IMR-90 (cell line): ENCODE results near the gene TMC1. TPM values are rescaled to one million over a fixed set of nuclear protein-coding genes. Genes with fewer than 3 reads are reported as not detected.

Source experiments
- ATAC-seq: fragments of 200-7000 bp; cut with Tn5 transposase; 2 replicates; pipeline ENCODE4 v1.9.1; 2020; ENCODE audit warnings: low read depth, mild to moderate bottlenecking, moderate library complexity
- BruUV-seq: library from RNA; stranded (reverse); fragments of 400-500 nt; replicated peaks from 2 replicates; lab custom pipeline; 2021; lab: Mats Ljungman, UMichigan
- CTCF ChIA-PET: fragments of 300-600 bp; formaldehyde crosslinking; extraction: SDS; loops from one replicate; lab custom pipeline; 2021; ENCODE audit warnings: antibody characterized with exemption; lab: Yijun Ruan, JAX
- POLR2A ChIA-PET: fragments of 300-600 bp; sonication (Branson Sonifier 250); formaldehyde crosslinking; loops from one replicate; lab custom pipeline; 2022; ENCODE audit warnings: antibody characterized with exemption; ENCODE audit not compliant: unreplicated experiment; lab: Charles Lee
- DNase-seq: peaks from one replicate; pipeline ENCODE4 v3.0.0; 2013
- H2AFZ ChIP-seq: replicated peaks from 2 replicates; pipeline ENCODE3; 2013; ENCODE audit warnings: low read length, mild to moderate bottlenecking; ENCODE audit not compliant: poor library complexity
- H2AK5ac ChIP-seq: 2 replicates; pipeline ENCODE4 v1.6.1; 2013; ENCODE audit warnings: low read depth, low read length, inconsistent platforms
- H2AK9ac ChIP-seq: replicated peaks from 2 replicates; pipeline ENCODE3; 2013; ENCODE audit warnings: mild to moderate bottlenecking, low read depth, low read length, moderate library complexity; ENCODE audit not compliant: poor library complexity
- H2BK120ac ChIP-seq: 2 replicates; pipeline ENCODE4 v1.6.1; 2013; ENCODE audit warnings: low read depth, low read length, inconsistent platforms
- H2BK15ac ChIP-seq: 3 replicates; pipeline ENCODE4 v1.6.1; 2013; ENCODE audit warnings: low read depth, low read length, inconsistent platforms
- H2BK20ac ChIP-seq: 2 replicates; pipeline ENCODE4 v1.6.1; 2013; ENCODE audit warnings: low read depth, mild to moderate bottlenecking, inconsistent platforms, low read length, moderate library complexity
- H2BK5ac ChIP-seq: 2 replicates; pipeline ENCODE4 v1.6.1; 2013; ENCODE audit warnings: mild to moderate bottlenecking, low read depth, low read length, inconsistent platforms; ENCODE audit not compliant: poor library complexity, severe bottlenecking
- H3K14ac ChIP-seq: replicated peaks from 2 replicates; pipeline ENCODE4 v1.6.1; 2013; ENCODE audit warnings: low read depth, low read length, inconsistent platforms
- H3K18ac ChIP-seq: 2 replicates; pipeline ENCODE4 v1.6.1; 2013; ENCODE audit warnings: low read depth, low read length, control low read depth
- H3K23ac ChIP-seq: 2 replicates; pipeline ENCODE4 v1.6.1; 2013; ENCODE audit warnings: low read depth, low read length, inconsistent platforms
- H3K27ac ChIP-seq: 2 replicates; pipeline ENCODE4 v1.5.1; 2013; ENCODE audit warnings: mild to moderate bottlenecking, control low read depth, low read length; ENCODE audit not compliant: insufficient read depth
- H3K27me3 ChIP-seq: 2 replicates; pipeline ENCODE4 v1.6.1; 2013; ENCODE audit warnings: low read length; ENCODE audit not compliant: control insufficient read depth, insufficient read depth
- H3K36me3 ChIP-seq: 2 replicates; pipeline ENCODE4 v1.6.1; 2013; ENCODE audit warnings: low read length, mixed read lengths; ENCODE audit not compliant: control insufficient read depth, insufficient read depth
- H3K4ac ChIP-seq: 2 replicates; pipeline ENCODE4 v1.6.1; 2013; ENCODE audit warnings: low read depth, low read length, inconsistent platforms
- H3K4me1 ChIP-seq: 2 replicates; pipeline ENCODE4 v1.6.1; 2013; ENCODE audit warnings: low read length, mixed read lengths; ENCODE audit not compliant: control insufficient read depth, insufficient read depth
- H3K4me2 ChIP-seq: 2 replicates; pipeline ENCODE4 v1.6.1; 2013; ENCODE audit warnings: low read depth, mild to moderate bottlenecking, control low read depth, low read length, moderate library complexity
- H3K4me3 ChIP-seq: 2 replicates; pipeline ENCODE4 v1.5.1; 2013; ENCODE audit warnings: low read depth, mild to moderate bottlenecking, control low read depth, low read length, moderate library complexity; ENCODE audit not compliant: insufficient read depth
- H3K56ac ChIP-seq: 2 replicates; pipeline ENCODE4 v1.6.1; 2013; ENCODE audit warnings: low read length, inconsistent platforms; ENCODE audit not compliant: insufficient read depth; ENCODE audit errors: extremely low read depth
- H3K79me1 ChIP-seq, 2 experiments: 2 replicates each; pipeline ENCODE4 v1.6.1; 2013; ENCODE audit warnings: low read length in 2 of 2, inconsistent platforms in 1 of 2, low read depth in 1 of 2
- H3K9ac ChIP-seq: 2 replicates; pipeline ENCODE4 v1.6.1; 2013; ENCODE audit warnings: low read depth, low read length, control low read depth
- H3K9me1 ChIP-seq: 2 replicates; pipeline ENCODE4 v1.6.1; 2013; ENCODE audit warnings: low read length, inconsistent platforms; ENCODE audit not compliant: insufficient read depth
- H3K9me3 ChIP-seq: 2 replicates; pipeline ENCODE4 v1.6.1; 2013; ENCODE audit warnings: low read length; ENCODE audit not compliant: control insufficient read depth, insufficient read depth
- H4K20me1 ChIP-seq: 2 replicates; pipeline ENCODE4 v1.6.1; 2013; ENCODE audit warnings: low read length, inconsistent platforms; ENCODE audit not compliant: insufficient read depth
- H4K5ac ChIP-seq: 2 replicates; pipeline ENCODE4 v1.6.1; 2013; ENCODE audit warnings: mild to moderate bottlenecking, low read depth, low read length, control low read depth
- H4K8ac ChIP-seq, 2 experiments: 2 replicates each; pipeline ENCODE4 v1.6.1; 2013; ENCODE audit warnings: low read depth in 2 of 2, low read length in 2 of 2, control low read depth in 1 of 2, inconsistent platforms in 1 of 2
- H4K91ac ChIP-seq: 2 replicates; pipeline ENCODE4 v1.6.1; 2013; ENCODE audit warnings: low read depth, low read length, inconsistent platforms; ENCODE audit not compliant: insufficient read depth
- BHLHE40 ChIP-seq: fragments of 150-350 bp; IDR thresholded peaks from 2 replicates; pipeline ENCODE4 v1.6.1; 2016; ENCODE audit warnings: mild to moderate bottlenecking, low read depth, low read length
- CEBPB ChIP-seq: IDR thresholded peaks from 2 replicates; pipeline ENCODE4 v1.6.1; 2012; ENCODE audit warnings: low read depth, low read length, improper control_type of control experiment
- CHD1 ChIP-seq: IDR thresholded peaks from 2 replicates; pipeline ENCODE4 v1.6.1; 2012; ENCODE audit warnings: low read depth, low read length, improper control_type of control experiment
- FOS ChIP-seq: fragments of 150-350 bp; IDR thresholded peaks from 2 replicates; pipeline ENCODE4 v1.6.1; 2016; ENCODE audit warnings: low read depth, low read length
- MAFK ChIP-seq: IDR thresholded peaks from 2 replicates; pipeline ENCODE4 v1.6.1; 2012; ENCODE audit warnings: low read depth, low read length, improper control_type of control experiment
- MAZ ChIP-seq: IDR thresholded peaks from 2 replicates; pipeline ENCODE4 v1.6.1; 2012; ENCODE audit warnings: low read depth, mild to moderate bottlenecking, low read length, improper control_type of control experiment, moderate library complexity, borderline replicate concordance
- MXI1 ChIP-seq: IDR thresholded peaks from 2 replicates; pipeline ENCODE4 v1.6.1; 2012; ENCODE audit warnings: low read depth, mild to moderate bottlenecking, low read length, moderate library complexity, borderline replicate concordance
- POLR2A ChIP-seq: IDR thresholded peaks from 2 replicates; pipeline ENCODE4 v1.6.1; 2012; ENCODE audit warnings: mild to moderate bottlenecking, low read depth, low read length
- RAD21 ChIP-seq: IDR thresholded peaks from 2 replicates; pipeline ENCODE4 v1.6.1; 2012; ENCODE audit warnings: low read length, improper control_type of control experiment
- RCOR1 ChIP-seq: IDR thresholded peaks from 2 replicates; pipeline ENCODE4 v1.6.1; 2012; ENCODE audit warnings: mild to moderate bottlenecking, low read length, improper control_type of control experiment; ENCODE audit not compliant: insufficient replicate concordance
- RFX5 ChIP-seq: IDR thresholded peaks from 2 replicates; pipeline ENCODE4 v1.8.0; 2012; ENCODE audit warnings: low read depth, mild to moderate bottlenecking, low read length, moderate library complexity
- WGBS, 2 experiments: methylation state at CpG; one replicate each; pipeline versions ENCODE4 v1.1.5 to v1.1.7; 2013; ENCODE audit warnings: missing lambda C conversion rate in 2 of 2; ENCODE audit not compliant: insufficient read length in 1 of 2; ENCODE audit errors: extremely low coverage in 2 of 2; 5-methylcytosine and 5-hydroxymethylcytosine counted together
- dilution Hi-C: fragments of 300-500 bp; cut with HindIII; formaldehyde crosslinking; loops from one replicate; pipeline ENCODE4 v1.14.3; 2018; ENCODE audit warnings: low sequenced_read_pairs; ENCODE audit not compliant: unreplicated experiment
- in situ Hi-C: fragments of 300-500 bp; cut with MboI; formaldehyde crosslinking; loops from 3 replicates; pipeline ENCODE4 v1.14.3; 2019; ENCODE audit warnings: low sequenced_read_pairs, inconsistent platforms, mixed read lengths
- intact Hi-C: fragments of 100-400 bp; cut with micrococcal nuclease; formaldehyde crosslinking; loops from 2 replicates; pipeline ENCODE4 v1.10.0; 2022
- polyA plus RNA-seq, 3 experiments: library from polyadenylated mRNA; depleted of rRNA; stranded (reverse); fragments of >200 nt; gene quantifications; 2 replicates each; pipeline ENCODE4 v1.2.3, GENCODE V29; 2012; ENCODE audit warnings: low replicate concordance in 1 of 3
- total RNA-seq: library from RNA; depleted of rRNA; stranded (reverse); fragments of >200 nt; gene quantifications from 2 replicates; pipeline ENCODE4 v1.2.3, GENCODE V29; 2012
- TF ChIP-seq, protein P1 (sequence below): fragments of 150-350 bp; IDR thresholded peaks from 2 replicates; pipeline ENCODE4 v1.6.1; 2016; ENCODE audit warnings: low read depth, mild to moderate bottlenecking, low read length, moderate library complexity, borderline replicate concordance
- TF ChIP-seq, protein P2 (sequence below): conservative IDR thresholded peaks from 2 replicates; pipeline ENCODE4 v1.5.1; 2012; ENCODE audit warnings: mild to moderate bottlenecking, low read depth, low read length, improper control_type of control experiment
- TF ChIP-seq, protein P3 (sequence below): fragments of 150-350 bp; IDR thresholded peaks from 2 replicates; pipeline ENCODE4 v1.6.1; 2017; ENCODE audit warnings: mild to moderate bottlenecking, antibody characterized with exemption, low read length, low read depth

Gene TMC1
- total and polyA plus RNA-seq, 2 of the 4 experiments (the other 2 are of a cell fraction), result not detected

DNA sequence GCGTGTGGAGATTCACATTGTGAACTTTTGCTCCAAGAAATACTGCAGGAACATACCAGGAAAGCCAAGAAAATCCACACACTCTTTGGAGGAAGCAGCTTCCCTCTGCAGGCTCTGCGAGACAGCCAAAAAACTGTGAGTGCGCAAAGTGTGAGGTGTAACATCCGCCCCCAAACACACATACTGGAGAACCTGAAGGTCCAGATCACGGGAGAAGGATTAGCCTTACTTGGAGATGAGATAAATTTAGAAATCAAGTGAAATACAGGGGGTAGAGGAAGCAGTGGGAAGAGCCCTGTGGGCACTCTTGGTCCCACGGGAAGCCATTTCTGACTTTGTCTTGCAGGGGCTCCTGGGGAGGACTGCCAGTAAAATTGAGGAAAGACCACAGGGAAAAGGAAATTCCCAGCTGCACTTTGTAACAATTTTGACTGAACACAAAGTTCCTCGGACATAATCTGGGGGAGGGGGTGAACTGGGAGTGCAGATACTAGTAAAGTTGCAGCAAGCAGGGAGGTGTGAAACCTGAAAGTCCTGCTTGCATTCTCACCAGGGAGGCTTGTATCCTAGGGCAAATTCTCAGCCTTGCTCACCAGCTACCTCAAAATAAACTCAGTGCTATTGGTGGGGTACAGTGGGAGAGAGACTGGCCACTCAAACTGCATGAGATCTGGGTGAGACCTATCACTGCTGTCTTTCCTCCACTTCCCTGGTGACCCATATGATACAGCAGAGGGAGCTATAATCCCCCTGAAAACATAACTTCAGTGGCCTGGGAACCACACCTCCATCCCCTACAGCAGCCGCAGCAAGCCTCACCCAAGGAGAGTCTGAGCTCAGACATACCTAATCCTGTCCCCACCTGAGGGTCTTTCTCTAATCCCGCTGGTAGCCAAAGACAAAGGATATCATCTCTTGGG, 322.4 kb downstream of the TMC1 start:
- Histone ChIP-seq H3K4me3 (no peak overlapping the region), H3K4me1 (no peaks in the 10 kb centered on the region), H2AK5ac (no peak overlapping the region), H2BK120ac (no peak overlapping the region), H2BK15ac (no peak overlapping the region), H3K4ac (no peak overlapping the region), H4K20me1 (no peaks in the 10 kb centered on the region), H3K27ac (no peak overlapping the region), H4K5ac (no peak overlapping the region), H3K9ac (no peak overlapping the region), H3K14ac (no peak overlapping the region), H3K36me3 (no peaks in the 10 kb centered on the region), H3K23ac (no peak overlapping the region), H4K8ac (no peak overlapping the region), H3K56ac (no peak overlapping the region), H3K4me2 (no peak overlapping the region), H3K79me1 (no peaks in the 10 kb centered on the region), H3K27me3 (no peaks in the 10 kb centered on the region), H3K9me1 (no peaks in the 10 kb centered on the region), H2BK20ac (no peak overlapping the region), H2AK9ac (no peak overlapping the region), H3K18ac (no peak overlapping the region), H4K91ac (no peak overlapping the region), H2BK5ac (no peak overlapping the region), H3K9me3 (no peaks in the 10 kb centered on the region), H2AFZ (no peak overlapping the region)
- CTCF ChIA-PET, result no interaction called here
- no peak for DNase-seq
- no peak for ATAC-seq
- intact Hi-C loops (no loop called here), in situ Hi-C loops (no loop called here), dilution Hi-C loops (no loop called here)
- 40% methylated on average over 1 of the region's 9 CpGs; no CpG with 5 or more reads in 1 of the 2 experiments for WGBS, 2 experiments
- TF ChIP-seq RAD21 (no peak), CHD1 (no peak), CEBPB (no peak), MXI1 (no peak), FOS (no peak), RFX5 (no peak), MAFK (no peak), POLR2A (no peak), MAZ (no peak), RCOR1 (no peak), BHLHE40 (no peak)
- TF ChIP-seq, protein P1, sequence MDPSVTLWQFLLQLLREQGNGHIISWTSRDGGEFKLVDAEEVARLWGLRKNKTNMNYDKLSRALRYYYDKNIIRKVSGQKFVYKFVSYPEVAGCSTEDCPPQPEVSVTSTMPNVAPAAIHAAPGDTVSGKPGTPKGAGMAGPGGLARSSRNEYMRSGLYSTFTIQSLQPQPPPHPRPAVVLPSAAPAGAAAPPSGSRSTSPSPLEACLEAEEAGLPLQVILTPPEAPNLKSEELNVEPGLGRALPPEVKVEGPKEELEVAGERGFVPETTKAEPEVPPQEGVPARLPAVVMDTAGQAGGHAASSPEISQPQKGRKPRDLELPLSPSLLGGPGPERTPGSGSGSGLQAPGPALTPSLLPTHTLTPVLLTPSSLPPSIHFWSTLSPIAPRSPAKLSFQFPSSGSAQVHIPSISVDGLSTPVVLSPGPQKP, result no peak
- TF ChIP-seq, protein P2, sequence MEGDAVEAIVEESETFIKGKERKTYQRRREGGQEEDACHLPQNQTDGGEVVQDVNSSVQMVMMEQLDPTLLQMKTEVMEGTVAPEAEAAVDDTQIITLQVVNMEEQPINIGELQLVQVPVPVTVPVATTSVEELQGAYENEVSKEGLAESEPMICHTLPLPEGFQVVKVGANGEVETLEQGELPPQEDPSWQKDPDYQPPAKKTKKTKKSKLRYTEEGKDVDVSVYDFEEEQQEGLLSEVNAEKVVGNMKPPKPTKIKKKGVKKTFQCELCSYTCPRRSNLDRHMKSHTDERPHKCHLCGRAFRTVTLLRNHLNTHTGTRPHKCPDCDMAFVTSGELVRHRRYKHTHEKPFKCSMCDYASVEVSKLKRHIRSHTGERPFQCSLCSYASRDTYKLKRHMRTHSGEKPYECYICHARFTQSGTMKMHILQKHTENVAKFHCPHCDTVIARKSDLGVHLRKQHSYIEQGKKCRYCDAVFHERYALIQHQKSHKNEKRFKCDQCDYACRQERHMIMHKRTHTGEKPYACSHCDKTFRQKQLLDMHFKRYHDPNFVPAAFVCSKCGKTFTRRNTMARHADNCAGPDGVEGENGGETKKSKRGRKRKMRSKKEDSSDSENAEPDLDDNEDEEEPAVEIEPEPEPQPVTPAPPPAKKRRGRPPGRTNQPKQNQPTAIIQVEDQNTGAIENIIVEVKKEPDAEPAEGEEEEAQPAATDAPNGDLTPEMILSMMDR, result no peak
- TF ChIP-seq, protein P3, sequence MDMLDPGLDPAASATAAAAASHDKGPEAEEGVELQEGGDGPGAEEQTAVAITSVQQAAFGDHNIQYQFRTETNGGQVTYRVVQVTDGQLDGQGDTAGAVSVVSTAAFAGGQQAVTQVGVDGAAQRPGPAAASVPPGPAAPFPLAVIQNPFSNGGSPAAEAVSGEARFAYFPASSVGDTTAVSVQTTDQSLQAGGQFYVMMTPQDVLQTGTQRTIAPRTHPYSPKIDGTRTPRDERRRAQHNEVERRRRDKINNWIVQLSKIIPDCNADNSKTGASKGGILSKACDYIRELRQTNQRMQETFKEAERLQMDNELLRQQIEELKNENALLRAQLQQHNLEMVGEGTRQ, result no peak
- POLR2A ChIA-PET, result no interaction called here
- no TSS peak for BruUV-seq
